ENCODE data around the gene RARB.
A peak's percentile ranks its signal among the peaks of the same experiment; 100 is the strongest.

RARB gene

GRCh38 chr3:25460751-25461150, 32.7 kb downstream of the RARB start:
- DNase-seq (ENCODE audit: low spot score): no peak
- TF ChIP-seq CTCF (IDR thresholded peaks at IDR 0.05): no peak
- Histone ChIP-seq H3K4me3 (no peak overlapping the region), H3K27ac (no peak overlapping the region)

- TF ChIP-seq CTCF (IDR thresholded peaks at IDR 0.05): no peak
- Histone ChIP-seq H3K4me3 (no peak overlapping the region), H3K27ac (no peak overlapping the region)
- no peak for DNase-seq (ENCODE audit: low spot score)
Measured at GRCh38 chr3:25461946-25462345, 33.9 kb downstream of the RARB start.

- H3K4me3 ChIP-seq: no peak overlapping the region
- DNase-seq (ENCODE audit: low spot score): no peak
- H3K27ac ChIP-seq: no peak overlapping the region
- TF ChIP-seq CTCF (IDR thresholded peaks at IDR 0.05): no peak
Measured at GRCh38 chr3:25462495-25462894, 34.4 kb downstream of the RARB start.

- Histone ChIP-seq H3K4me3 (no peak overlapping the region), H3K27ac (no peak overlapping the region)
- no peak for DNase-seq (ENCODE audit: low spot score)
- no peak for TF ChIP-seq CTCF (IDR thresholded peaks at IDR 0.05)
Measured at GRCh38 chr3:25463836-25464418, 35.9 kb downstream of the RARB start.

GRCh38 chr3:25465266-25465860, 37.3 kb downstream of the RARB start:
- Histone ChIP-seq H3K27ac (no peak overlapping the region), H3K4me3 (no peak overlapping the region)
- DNase-seq (ENCODE audit: low spot score): no peak
- TF ChIP-seq CTCF (IDR thresholded peaks at IDR 0.05): no peak

GRCh38 chr3:25468866-25469319, 40.8 kb downstream of the RARB start:
- TF ChIP-seq CTCF (IDR thresholded peaks at IDR 0.05): no peak
- peak; percentile 86 for DNase-seq (ENCODE audit: low spot score)
- peak overlapping the region; percentile 18 for H3K4me3 ChIP-seq
- peak overlapping the region; percentile 64 to 81 for H3K27ac ChIP-seq

GRCh38 chr3:25469558-25469957, 41.5 kb downstream of the RARB start:
- DNase-seq (ENCODE audit: low spot score): no peak

More at GRCh38 chr3:25469558-25469957, 41.5 kb downstream of the RARB start:
- no peak overlapping the region for H3K4me3 ChIP-seq
- TF ChIP-seq CTCF (IDR thresholded peaks at IDR 0.05): no peak
- H3K27ac ChIP-seq: peak overlapping the region; percentile 64 to 81

All from coronary artery (tissue), 2 donors.